NCI-H2171 (cell line): ENCODE measurements around the gene FITM1.
"Not testable (repeated sequence)": the region's sequence is repeated elsewhere in the genome, so short reads cannot be mapped to it uniquely, and the experiment has no call there.

Source experiments
- DNase-seq: peaks from one replicate; lab custom pipeline; 2025; lab: John Stamatoyannopoulos, UW

FITM1 gene

DNA sequence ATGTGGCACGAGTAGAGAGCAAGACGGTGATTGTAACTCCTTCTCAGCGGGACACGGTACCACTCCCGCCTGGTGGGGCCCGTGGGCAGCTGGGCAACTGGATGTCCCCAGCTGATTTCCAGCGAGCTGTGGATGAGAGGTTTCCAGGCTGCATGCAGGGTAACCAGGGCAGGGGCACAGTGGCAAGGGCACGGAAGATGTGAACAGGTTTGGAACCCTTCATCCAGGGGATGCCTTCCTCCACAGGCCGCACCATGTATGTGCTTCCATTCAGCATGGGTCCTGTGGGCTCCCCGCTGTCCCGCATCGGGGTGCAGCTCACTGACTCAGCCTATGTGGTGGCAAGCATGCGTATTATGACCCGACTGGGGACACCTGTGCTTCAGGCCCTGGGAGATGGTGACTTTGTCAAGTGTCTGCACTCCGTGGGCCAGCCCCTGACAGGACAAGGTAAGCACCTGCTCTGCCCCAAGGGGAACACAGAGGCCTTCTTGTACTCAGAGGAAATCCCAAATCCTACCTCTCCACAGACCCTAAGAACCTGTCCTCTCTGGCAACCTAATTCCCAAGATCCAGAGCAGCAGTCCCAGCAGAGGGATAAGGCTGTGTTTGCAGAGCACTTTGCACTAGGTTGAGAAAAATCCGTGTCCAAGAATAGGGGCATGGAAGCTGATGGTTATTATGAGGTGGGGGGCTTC, 32.1 kb upstream of the FITM1 start:
- DNase-seq: no peak

DNA sequence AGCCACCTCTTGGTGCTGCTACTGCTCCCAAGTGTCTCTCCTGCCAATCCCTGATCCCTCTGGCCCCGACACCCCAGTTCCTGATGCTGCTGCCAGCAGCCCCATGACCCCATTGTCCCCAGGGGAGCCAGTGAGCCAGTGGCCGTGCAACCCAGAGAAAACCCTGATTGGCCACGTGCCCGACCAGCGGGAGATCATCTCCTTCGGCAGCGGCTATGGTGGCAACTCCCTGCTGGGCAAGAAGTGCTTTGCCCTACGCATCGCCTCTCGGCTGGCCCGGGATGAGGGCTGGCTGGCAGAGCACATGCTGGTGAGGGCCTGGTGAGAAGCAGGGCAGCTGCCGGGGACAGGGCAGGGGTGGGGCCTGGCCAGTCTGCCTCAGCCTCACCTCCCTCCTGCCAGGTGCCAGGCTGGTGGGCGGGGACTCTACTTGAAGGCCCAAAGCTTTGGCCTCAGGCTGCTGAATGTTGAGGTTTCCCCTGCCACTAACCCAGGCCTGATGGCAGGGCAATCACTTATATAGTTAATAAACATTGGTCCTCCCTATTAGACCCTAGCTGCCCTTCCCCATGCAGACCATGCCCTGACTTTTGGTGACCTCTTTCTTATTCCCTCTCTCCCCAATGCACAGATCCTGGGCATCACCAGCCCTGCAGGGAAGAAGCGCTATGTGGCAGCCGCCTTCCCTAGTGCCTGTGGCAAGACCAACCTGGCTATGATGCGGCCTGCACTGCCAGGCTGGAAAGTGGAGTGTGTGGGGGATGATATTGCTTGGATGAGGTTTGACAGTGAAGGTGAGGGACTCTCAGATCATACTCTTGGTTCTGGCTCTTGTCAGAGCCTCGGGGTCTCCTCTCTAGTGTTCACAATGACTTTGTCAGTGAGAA, 31.3 kb upstream of the FITM1 start:
- DNase-seq: no peak

DNA sequence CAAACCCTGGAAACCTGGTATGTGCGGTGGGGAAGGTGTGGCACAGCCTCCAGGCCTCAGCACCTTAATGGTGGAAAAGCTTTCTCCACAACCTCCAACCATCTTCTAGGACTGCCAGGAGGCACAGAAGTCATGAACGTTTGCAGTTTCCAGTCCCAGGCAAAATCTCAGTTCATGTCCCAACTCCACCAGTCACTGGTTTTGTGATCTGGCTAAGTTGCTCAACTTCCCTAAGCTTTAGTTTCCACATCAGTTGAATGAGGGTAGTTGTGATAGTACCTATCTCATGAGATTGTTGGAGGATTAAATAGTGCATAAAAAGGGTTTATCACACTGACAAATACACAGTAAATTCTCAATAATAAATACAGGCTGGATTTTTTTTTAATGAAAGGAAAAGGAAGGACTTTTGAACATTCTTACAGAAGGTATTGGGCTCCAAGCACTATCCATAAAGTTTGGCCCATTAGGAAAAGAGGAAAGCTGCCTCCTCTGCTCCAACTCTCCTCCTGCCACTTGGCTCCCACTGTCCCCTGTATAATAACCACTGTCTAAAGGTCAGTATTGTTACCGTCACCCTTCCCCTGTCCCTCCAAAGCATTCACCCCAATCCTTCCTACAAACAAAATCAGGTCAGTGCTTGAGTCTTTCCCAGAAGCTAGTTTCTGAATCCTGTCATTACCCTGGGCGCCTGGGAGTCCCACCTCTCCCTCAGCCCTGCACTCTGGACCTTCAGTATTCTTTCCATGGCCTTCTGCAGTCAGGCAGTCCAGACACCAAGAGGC, 30.1 kb upstream of the FITM1 start:
- no peak for DNase-seq

DNA sequence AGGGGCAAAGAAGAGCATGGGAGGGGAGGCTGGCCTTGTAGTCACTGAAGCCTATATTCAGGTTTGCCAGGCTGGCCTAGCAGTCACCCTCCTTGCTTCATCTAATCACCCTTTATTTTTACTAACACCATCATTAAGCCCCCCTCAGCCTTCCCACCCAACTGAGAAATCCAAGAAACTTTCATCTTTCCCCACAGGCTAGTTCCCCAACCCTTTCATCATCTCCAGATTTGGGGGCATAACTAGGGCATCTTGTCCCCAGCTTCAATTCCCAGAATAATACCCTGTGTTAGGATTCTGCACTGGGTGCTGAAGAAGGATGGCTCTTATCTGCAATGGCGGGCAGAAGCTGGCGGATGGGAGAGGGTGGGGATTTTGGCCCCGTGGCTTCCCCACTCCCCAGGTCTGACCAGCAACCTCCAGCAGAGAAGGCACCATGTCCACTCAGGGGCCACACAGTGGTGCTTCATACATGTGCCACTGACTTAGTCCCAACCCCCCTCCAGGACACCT, 29.4 kb upstream of the FITM1 start:
- no peak for DNase-seq

GRCh38 chr14:24102357-24103048, 28.0 kb upstream of the FITM1 start:
- DNase-seq: no peak

- DNase-seq: no peak
These were observed 27.0 kb upstream of the FITM1 start for GRCh38 chr14:24103451-24103850.

DNA sequence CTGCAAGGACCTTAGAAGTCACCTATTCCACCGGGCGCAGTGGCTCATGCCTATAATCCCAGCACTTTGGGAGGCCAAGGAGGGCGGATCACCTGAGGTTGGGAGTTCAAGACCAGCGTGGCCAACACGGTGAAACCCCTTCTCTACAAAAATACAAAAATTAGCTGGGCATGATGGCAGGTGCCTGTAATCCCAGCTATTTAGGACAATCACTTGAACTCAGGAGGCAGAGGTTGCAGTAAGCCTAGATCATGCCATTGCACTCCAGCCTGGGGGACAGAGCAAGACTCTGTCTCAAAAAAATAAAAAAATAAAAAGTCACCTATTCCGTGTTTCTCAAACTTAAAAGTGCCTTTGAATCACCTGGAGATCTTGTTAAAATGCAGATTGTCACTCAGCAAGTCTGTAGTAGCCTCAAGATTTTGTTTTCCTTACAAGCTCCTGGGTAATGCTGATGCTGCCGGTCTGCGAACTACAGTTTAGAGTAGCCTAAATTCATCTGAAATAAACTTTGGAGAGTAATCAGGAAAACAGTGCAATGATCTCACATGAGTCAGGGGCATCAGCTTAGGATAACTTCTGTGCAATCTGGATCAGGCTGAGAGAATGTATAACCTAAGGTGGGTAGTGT, 24.7 kb upstream of the FITM1 start:
- DNase-seq: not testable (repeated sequence)

DNA sequence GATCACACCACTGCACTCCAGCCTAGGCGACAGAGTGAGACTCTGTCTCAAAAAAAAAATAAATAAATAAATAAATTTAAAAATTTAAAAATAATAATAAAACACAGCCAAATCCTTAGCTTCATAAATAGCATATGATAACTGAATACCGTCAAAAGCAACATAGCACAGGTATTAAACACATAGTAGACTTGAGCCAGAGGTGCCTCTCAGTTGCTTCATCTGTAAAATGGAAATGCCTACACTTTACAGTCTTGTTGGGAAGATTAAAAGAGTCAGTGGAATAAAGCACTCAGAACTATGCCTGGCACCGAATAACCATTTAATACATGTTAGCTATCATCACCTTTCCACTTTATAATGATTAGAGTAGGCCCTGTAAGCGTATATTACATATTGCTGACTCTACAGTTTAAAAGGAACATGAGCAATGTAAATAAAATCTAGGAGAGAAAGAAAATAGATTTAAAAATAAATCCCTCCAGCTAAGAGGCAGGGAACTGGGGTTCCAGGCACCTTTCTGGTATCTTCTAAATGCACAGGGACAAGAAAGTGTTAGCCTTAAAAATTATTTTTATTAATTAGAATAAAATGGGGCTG, 23.7 kb upstream of the FITM1 start:
- DNase-seq: no peak

DNA sequence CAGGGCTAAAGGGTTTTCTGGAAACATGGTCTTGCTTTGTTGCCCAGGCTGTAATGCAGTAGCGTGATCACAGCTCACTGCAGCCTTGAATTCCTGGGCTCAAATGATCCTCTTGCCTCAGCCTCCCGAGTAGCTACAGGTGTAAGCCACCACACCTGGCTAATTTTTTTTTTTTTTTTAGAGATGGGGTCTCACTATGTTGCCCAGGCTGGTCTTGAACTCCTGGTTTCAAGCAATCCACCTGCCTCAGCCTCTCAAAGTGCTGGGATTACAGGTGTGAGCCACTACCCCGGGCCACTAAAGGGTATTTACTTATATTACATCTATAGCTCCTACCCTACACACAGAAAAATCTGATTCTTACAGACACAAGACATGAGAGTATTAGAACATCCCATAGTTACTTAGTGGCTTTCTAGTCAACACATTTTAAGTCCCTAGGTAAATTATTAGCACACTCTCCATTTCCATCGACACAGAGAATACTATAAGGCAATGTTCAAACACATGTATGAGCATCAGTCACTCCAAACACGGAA, 22.1 kb upstream of the FITM1 start:
- no peak for DNase-seq

DNA sequence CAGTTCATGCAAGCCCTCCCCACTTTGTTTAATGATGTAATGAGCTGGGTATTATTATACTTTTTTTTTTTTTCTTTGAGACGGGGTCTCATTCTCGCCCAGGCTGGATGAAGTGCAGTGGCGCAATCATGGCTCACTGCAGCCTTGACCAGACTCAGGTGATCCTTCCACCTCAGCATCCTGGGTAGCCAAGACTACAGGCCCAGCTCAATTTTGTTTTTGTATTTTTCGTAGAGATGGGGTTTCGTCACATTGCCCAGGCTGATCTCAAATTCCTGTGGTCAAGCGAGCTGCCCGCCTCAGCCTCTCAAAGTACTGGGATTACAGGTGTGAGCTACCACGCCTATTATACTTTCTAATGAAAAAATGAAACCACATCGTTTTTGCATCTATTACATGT, 20.4 kb upstream of the FITM1 start:
- DNase-seq: no peak

DNA sequence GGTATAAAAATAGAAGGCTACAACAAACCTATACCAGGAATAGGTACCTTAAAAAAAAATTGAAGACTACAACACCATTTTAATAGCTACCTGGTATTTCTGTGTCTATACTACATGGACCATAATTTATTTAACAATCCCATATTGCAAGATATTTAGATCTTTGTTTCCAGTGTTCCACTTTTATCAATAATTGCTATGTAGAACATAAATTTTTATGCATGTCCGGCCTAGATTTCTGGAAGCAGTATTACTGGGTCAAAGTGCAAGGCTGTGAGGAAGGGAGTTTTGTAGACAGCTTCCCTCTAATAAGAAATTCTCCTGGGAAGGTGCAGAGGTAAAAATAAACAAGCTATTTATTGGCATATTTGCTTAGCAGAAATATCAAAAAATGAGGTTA, 19.9 kb upstream of the FITM1 start:
- no peak for DNase-seq

DNA sequence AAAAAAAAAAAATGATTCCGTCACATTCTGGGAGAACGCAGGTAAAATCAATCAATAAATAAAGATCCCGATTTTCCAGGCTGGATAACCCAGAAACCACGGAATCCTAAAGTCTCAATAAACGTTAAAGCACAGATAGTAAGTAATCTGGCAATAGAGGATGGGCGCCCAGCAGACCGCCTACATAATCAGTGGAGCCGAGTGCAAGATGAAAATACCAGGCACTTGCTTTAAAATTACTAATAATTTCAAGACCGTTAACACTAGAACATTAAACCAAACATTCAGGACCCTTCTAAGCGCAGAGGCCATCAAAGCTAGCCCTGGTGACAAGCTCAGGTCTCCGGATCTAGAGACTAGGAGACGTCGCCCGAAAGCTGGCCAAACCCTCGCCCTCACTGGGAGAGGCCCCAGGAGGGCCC, 17.1 kb upstream of the FITM1 start:
- no peak for DNase-seq

DNA sequence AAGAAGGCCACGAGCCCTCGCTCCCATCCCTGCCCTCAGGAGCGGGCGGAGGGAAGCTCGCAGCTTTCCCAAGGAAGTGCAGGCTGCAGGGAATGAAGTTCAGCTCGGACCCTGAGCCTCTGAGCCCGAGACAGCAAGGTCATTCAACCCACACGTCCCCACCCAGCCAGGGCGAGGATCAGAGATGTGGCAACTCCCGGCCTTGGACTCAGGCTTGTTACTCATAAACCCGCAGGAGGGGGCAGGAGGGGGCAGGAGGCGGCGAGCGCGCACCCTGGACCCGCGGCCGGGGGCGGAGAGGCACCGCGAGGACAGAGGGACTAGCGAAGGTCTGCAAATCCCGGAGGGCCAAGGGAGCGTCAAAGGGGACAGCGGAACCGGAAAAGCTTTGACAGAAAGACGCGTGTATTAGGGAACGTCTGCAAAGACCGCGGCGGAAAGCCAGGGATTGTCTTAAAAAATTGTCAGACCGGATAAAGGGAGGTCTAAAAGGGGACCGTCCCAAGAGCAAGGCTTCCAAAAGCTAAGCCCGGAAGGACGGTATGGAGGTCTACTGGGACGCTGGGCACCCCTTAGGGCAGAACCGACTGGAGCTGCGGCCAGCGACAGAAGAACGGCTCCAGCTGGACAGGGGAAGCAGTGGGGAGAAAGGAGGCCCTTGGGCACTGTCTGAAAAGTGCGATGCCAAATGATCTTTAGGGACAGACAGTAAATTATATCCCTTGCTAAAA, 16.5 kb upstream of the FITM1 start:
- peak; percentile 65 for DNase-seq

DNA sequence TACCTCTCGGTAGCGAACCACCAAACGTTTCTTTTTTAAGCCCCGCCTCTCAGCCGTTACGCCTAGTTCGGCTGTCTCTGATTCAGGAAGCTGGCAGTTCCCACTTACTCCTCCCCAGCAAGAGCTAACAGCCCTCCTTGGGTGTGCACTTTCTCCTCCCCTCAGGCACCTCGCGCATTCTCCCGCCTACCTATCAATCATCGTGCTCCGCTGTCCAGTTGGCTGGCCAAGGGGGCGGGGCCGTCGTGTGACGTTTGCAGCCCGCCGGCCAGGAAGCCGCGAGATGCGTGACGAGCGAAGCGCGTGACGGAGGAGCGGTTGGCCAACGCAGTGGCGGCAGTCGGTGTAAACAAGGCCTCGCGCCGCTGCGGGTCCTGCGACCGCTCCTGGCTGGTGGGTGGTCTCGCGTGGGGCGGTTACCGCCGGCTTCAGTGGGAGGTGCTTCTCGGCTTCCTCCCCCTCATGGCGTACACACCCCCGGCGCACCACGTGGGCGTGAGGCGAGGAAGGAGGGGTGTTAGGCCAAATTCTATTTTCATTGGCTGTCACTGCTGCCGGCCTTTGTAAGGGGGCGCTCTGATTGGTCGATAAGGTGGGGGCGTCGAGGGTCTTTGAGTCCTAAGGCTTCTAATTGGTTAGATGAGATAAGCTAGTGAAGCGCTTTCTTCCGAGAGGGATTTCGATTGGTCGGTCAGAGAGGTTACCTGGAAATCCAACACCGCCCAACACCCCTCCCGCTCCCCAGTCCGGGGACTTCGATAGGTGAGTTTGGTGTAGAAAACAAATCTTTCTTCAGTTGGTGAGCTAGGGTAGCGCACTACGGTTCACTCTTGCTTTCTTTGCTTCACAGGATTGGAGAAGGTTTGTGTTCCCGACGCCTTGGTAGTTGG, 15.7 kb upstream of the FITM1 start, which contains the start of the genes DCAF11 and NRL:
Gene DCAF11, plus strand, starts transcription at position 246 of the 890 bp plus-strand sequence. CDS start 818 bp downstream, outside the sequence.
Gene NRL, minus strand, starts transcription at position 418 of the 890 bp plus-strand sequence. CDS start 32,101 bp downstream, outside the sequence.
- DNase-seq: peak; percentile 100

- DNase-seq: no peak
These were observed 14.9 kb upstream of the FITM1 start for GRCh38 chr14:24115422-24116127.

DNA sequence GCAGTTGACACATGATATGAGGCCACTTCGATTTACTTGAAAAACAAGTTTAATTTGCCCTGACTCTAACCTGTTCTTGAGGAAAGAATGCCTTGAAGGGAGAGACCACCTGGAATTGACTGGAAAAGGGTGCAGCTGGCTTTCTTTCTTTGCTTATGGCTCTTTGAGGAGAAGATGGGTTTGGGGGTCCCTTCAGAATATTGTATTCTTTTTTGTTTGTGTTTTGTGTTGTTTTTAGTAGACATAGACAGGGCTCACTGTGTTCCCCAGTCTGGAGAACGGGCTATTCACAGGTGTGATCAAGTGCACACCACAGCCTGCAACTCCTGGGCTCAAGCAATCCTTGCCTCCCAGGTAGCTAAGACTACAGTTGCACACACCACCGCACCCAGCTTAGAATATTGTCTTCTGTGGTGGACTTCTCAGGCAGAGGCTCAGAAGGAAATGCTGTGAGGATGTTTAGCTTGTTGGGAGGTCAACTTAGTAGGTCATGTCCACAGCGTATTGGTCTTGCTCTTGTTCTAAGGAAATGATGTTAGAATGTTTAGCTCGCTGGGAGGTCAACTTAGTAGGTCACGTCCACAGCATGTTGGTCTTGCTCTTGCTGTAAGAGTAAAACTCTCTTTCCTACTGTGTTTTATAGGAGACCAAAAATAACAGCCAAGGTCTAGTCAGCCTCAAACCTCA, 14.2 kb upstream of the FITM1 start:
- DNase-seq: no peak

DNA sequence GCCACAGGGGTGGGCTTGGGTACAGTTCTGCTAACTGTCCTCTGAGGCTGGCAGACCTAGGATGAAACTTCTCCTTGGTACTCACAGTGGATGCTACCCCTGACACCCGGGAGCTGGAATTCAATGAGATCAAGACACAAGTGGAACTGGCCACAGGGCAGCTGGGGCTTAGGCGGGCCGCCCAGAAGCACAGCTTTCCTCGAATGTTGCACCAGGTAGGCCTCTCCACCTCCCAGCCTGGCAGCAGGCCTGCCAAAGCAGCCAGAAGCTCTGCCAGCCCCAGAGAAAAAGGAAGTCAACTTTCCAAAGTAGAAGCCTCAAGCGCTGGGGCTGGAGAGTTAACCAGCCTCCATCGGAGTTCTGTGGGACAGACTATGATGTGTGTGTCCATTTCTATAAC, 13.3 kb upstream of the FITM1 start:
- no peak for DNase-seq
